ENCODE results near the gene MCUB.
"Not testable (repeated sequence)": the region's sequence is repeated elsewhere in the genome, so short reads cannot be mapped to it uniquely, and the experiment has no call there.

The MCUB gene, protein sequence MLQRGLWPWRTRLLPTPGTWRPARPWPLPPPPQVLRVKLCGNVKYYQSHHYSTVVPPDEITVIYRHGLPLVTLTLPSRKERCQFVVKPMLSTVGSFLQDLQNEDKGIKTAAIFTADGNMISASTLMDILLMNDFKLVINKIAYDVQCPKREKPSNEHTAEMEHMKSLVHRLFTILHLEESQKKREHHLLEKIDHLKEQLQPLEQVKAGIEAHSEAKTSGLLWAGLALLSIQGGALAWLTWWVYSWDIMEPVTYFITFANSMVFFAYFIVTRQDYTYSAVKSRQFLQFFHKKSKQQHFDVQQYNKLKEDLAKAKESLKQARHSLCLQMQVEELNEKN

GRCh38 chr4:109559983-109560686 is at the start of gene MCUB:
Gene MCUB (plus strand): TSS chr4:109560246. CDS start chr4:109560338, 92 bp downstream.
- peak; percentile 80 for DNase-seq (ENCODE audit: low read depth, low spot score)

- DNase-seq (ENCODE audit: low read depth, low spot score) = no peak
These were observed 49.4 kb upstream of the MCUB start for GRCh38 chr4:109510687-109511086.

GRCh38 chr4:109511414-109511813 is 48.6 kb upstream of the MCUB start:
- no peak for DNase-seq (ENCODE audit: low read depth, low spot score)

DNA sequence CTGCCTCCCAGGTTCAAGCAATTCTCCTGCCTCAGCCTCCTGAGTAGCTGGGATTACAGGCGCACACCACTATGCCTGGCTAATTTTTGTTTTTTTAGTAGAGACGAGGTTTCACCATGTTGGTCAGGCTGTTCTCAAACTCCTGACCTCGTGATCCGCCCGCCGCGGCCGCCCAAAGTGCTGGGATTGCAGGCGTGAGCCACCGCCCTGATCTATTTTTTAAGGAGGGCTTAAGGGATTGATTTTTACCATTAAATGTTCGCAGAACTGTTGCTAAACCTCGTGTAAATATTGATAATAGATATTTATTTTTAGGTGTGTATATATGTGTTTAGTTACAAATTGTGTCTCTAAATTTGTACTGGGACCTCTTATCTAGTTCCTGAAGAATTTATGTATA is 46.7 kb upstream of the MCUB start:
- DNase-seq (ENCODE audit: low read depth, low spot score) = not testable (repeated sequence)

DNA sequence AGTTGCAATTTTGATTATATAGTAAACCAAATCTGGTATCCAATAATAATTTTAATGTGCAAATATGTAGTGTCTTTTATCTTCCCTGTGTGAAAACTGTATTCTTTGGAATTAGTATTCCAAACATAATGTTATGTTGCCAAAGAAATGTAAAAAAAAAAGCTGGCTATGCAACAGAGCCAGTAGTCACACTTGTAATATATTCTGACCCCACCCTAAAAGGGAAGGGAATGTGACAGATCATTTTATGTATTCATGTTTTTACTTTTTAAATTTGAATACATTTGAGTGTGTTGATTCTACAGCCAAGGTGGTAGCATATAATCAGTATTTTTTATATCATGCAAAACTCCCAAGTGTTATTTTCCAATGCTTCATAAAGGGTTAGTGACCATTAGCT is 27.9 kb upstream of the MCUB start:
- no peak for DNase-seq (ENCODE audit: low read depth, low spot score)

DNA sequence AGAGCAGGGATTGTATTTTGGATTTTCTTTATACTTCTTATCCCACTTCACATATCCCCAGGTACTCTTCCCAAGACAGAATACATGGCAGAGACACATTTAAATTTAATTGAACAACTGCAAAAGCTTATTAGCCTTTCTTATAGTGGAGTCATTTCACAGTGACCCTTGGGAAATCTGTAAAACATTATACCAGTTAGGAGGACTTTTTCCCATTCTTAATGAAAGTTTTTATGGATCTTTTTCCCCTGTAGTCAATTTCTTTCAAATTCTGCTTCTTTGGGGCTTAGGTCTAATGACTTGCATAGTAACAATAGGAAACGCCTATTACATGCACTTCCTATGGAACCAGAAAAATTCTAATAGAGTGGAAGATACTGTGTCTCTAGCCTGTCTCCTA is 14.6 kb upstream of the MCUB start:
- DNase-seq (ENCODE audit: low read depth, low spot score) = no peak

- no peak for DNase-seq (ENCODE audit: low read depth, low spot score)
These were observed 12.7 kb upstream of the MCUB start for GRCh38 chr4:109547394-109547793.

GRCh38 chr4:109548655-109549054 is 11.4 kb upstream of the MCUB start:
- DNase-seq (ENCODE audit: low read depth, low spot score) = no peak

DNA sequence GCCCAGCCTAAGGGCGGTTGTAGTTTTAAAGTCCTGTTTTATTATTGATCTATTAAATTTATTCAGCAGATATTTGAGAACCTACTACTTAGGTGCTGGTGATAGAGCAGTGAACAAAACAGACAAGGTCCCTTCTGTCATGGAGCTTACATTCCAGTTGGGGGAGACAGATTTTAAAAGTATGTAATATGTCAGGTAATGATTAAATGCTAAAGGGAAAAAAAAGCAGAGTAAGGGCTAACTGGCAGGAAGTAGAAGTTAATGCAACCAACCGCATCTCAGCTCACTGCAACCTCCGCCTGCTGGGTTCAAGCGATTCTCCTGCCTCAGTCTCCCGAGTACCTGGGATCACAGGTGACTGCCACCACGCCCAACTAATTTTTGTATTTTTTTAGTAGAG is 7.8 kb upstream of the MCUB start:
- DNase-seq (ENCODE audit: low read depth, low spot score) = no peak

DNA sequence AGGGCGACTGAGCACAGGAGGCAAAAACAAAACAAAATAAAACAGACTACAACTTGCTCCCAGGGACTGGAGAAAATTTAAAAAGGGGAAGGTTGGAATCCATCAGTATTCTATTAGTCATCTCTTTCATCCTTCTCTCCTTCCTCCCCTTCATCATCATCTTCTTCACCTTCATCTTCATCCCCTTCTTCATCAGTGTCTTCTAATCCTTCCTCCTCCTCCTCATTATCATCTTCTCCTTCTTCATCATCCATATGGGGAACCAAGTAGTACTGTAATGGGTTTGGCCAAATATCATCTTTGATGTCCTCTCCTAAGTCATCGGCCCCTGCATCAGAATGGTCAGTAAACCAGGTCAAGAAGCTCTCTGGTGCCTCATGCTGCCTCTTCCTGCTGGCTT is 6.9 kb upstream of the MCUB start:
- DNase-seq (ENCODE audit: low read depth, low spot score) = no peak

- no peak for DNase-seq (ENCODE audit: low read depth, low spot score)
These were observed 5.1 kb upstream of the MCUB start for GRCh38 chr4:109554971-109555370.

GRCh38 chr4:109557433-109557832 is 2.6 kb upstream of the MCUB start:
- DNase-seq (ENCODE audit: low read depth, low spot score) = no peak

DNA sequence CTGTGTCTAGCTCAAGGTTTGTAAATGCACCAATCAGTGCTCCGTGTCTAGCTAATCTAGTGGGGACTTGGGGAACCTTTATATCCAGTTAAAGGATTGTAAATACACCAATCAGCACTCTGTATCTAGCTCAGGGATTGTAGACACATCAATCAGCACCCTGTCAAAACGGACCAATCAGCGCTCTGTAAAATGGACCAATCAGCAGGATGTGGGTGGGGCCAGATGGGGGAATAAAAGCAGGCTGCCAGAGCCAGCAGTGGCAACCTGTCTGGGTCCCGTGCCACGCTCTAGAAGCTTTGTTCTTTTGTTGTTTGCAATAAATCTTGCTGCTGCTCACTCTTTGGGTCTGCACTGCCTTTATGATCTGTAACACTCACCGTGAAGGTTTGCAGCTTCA is 2.0 kb upstream of the MCUB start:
- DNase-seq (ENCODE audit: low read depth, low spot score) = not testable (repeated sequence)

GRCh38 chr4:109559625-109559982 is 442 bp upstream of the MCUB start:
- DNase-seq (ENCODE audit: low read depth, low spot score) = no peak

DNA sequence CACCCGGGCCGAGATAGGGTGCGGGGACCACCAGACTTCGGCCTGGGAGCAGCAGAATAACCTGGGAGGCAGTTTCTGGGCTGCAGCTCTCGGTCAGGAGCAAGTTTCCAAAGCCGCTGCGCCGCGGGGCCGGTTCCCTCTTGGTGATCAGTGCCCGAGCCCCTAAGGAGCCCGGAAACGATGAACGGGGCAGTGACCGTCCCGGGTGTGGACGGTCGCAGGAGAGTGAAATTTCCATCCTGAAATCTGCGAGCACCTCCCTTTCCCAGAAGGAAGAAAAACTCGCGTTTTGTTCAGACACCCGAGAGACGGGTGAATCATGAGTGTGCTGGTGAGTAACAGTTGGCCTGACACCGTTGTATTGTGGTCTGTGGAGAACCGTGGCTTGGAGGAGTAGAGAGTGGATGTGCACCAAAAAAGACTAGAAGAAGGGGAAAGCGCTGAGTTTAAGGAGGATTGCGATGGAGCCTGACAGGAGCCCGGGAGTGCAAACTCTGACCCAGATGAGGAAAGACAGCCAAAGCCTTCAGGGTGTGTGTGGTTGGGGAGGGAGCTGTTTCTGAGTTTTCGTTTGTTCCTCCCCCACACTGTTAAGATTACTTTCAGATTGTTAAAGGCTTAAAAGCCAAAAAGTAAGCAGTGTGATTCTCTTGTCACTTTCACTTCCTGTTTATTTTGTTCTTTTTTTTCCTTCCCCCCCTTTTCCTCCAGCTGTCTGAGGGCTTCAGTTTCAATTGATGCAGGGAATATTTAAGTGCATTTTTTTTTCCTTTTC is 828 bp downstream of the MCUB start:
- DNase-seq (ENCODE audit: low read depth, low spot score) = no peak

GRCh38 chr4:109562457-109563239 is 2.6 kb downstream of the MCUB start:
- DNase-seq (ENCODE audit: low read depth, low spot score) = no peak

DNA sequence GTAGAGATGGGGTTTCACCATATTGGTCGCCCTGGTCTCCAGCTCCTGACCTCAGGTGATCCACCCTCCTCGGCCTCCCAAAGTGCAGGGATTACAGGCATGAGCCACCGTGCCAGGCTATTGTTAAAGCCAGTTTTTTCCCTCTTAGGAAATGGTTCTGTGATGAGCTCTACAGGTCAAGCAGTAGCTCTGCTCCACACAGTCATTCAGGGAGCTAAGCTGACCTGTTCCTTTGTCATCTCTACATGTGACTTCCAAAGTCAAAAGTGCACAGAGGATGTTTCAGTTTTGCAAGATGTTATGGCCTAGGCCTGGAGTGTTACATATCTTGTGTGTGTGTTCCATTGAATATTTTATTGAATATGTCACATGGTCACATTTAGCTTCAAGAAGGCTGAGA is 11.4 kb downstream of the MCUB start:
- no peak for DNase-seq (ENCODE audit: low read depth, low spot score)

GRCh38 chr4:109572154-109572553 is 12.1 kb downstream of the MCUB start:
- no peak for DNase-seq (ENCODE audit: low read depth, low spot score)

GRCh38 chr4:109574443-109574850 is 14.4 kb downstream of the MCUB start:
- no peak for DNase-seq (ENCODE audit: low read depth, low spot score)

- DNase-seq (ENCODE audit: low read depth, low spot score) = no peak
These were observed 15.1 kb downstream of the MCUB start for GRCh38 chr4:109574931-109575804.

DNA sequence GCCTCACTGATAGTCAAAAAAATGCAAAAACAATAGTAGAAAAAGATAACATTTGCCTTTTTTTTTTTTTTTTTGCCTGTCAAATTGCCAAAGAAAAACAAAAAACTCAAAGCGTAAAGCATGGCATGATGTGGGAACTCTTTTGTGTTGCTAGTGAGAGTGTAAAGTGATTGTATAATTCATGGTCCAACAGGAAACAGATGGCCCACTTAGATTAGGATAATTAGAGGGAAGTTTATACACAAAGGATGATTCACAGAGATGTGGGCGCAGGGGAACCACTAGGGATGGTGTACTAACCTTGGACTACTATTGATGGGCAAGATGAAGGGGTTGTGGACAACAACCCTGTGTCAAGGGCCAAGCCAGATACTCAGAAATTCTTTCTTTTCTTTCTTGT is 16.4 kb downstream of the MCUB start:
- DNase-seq (ENCODE audit: low read depth, low spot score) = no peak
